Measurements from ENCODE around the gene HDAC4. TPM values are rescaled to one million over a fixed set of nuclear protein-coding genes. Genes with fewer than 3 reads are reported as not detected.

HDAC4 gene
- total RNA-seq, 8 experiments from 2014 or later: 12.2 to 55.7 (median 18.1) TPM

DNA sequence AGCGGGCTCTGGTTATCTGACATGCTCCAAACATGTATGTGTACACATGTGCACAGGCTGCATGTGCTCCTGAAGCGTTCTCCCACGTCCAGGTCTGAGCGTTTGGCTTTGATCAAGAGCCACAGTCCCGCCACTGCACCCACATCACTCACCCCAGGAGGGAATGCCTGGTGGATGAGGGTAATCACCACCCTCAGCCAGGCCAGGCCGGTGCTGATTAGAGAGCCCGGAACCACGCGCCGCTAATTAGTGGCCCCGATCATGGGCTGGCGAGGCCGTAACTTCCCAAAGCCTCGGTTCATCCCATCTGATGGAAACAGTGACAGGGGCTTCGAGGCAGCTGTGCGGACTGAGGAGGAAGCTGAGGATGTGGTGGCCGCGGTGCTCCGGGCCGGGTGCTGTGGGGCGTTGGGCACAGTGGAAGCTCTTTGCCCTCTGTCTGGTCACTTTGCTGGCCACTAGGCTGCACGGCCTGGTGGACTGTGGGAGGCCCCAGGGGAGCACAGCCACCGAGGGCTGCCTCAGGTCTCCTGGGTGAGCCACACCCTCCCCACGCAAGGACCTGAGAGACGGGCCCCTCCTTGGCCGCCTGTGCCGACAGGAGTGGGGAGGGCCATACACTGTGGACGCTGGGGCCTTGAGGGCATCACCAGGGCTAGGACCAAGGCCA lies 333.5 kb downstream of the HDAC4 start:
- Histone ChIP-seq H3K27ac (no peak overlapping the region), H3K4me1 (replicated peaks in 1 of 2) (peaks cover 3 to 7% of the 10 kb centered on the region in 2 donors), H3K4me3 (no peak overlapping the region)
- 50 to 100% (median 99%) methylated on average over 1 to 10 of the region's 28 CpGs; no CpG with 5 or more reads in 7 of the 10 experiments for WGBS, 10 experiments
- ATAC-seq (replicated peaks in 6 of 8): no peak
- in situ Hi-C loops (cut with MboI; ENCODE audit: low pct_unique_long_range_greater_than_20kb in 2 of 9, low sequenced_read_pairs in 9 of 9, unreplicated experiment in 9 of 9): no loop called here

GRCh38 chr2:239066597-239066996 lies 334.2 kb downstream of the HDAC4 start:
- Histone ChIP-seq H3K4me3 (no peak overlapping the region), H3K4me1 (replicated peaks in 1 of 2) (peaks cover 3 to 8% of the 10 kb centered on the region in 2 donors), H3K27ac (no peak overlapping the region)
- 84 to 100% (median 91%) methylated on average over 4 to 9 of the region's 24 CpGs; no CpG with 5 or more reads in 4 of the 10 experiments for WGBS, 10 experiments
- in situ Hi-C loops (cut with MboI; ENCODE audit: low pct_unique_long_range_greater_than_20kb in 2 of 9, low sequenced_read_pairs in 9 of 9, unreplicated experiment in 9 of 9): no loop called here
- no peak for ATAC-seq (replicated peaks in 6 of 8)

DNA sequence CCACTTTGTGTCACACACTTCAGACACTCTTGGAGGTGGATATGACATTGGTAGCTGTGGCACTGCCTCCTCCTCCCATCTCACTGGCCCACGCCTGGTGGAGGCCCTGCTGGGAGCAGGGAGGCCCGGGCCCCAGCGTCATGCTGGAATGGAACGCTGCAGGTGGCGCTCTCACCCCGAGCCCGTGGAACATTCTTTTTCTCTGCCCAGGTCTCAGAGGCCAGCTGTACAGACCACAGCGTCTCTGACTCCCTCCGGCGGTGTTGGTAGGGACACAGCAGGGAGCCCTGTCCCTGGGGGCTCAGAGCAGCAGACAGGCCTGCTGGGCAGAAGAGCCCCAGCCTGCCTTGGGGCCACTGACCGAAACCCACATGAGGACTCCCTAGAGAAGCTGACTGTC lies 334.9 kb downstream of the HDAC4 start:
- Histone ChIP-seq H3K4me1 (replicated peaks in 1 of 2) (peaks cover 3 to 8% of the 10 kb centered on the region in 2 donors), H3K4me3 (no peak overlapping the region), H3K27ac (no peak overlapping the region)
- in situ Hi-C loops (cut with MboI; ENCODE audit: low pct_unique_long_range_greater_than_20kb in 2 of 9, low sequenced_read_pairs in 9 of 9, unreplicated experiment in 9 of 9): no loop called here
- 100% methylated on average over 1 of the region's 11 CpGs; no CpG with 5 or more reads in 9 of the 10 experiments for WGBS, 10 experiments
- no peak for ATAC-seq (replicated peaks in 6 of 8)

DNA sequence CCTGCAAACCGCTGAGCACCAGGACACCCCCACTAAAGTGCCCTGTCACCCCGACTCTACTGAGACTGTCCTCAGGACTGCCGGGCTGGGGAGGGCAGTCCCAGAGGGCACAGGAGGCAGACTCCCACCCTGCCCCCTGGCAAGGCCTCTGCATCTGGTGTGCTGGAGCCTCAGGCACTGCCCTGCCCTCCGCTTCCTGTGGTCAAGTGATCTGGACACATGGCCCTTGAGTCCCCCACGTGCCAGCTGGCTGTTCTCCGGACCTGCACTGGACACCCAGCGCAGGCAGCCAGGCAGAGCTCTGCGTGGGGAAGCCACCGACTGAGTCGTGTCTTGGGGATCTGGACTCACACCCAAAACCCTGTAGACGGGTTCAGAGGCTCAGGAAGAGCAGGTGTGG lies 335.3 kb downstream of the HDAC4 start:
- Histone ChIP-seq H3K4me3 (no peak overlapping the region), H3K4me1 (replicated peaks in 1 of 2) (peaks cover 3 to 8% of the 10 kb centered on the region in 2 donors), H3K27ac (no peak overlapping the region)
- WGBS, 10 experiments: 100% methylated on average over 1 of the region's 11 CpGs; no CpG with 5 or more reads in 9 of the 10 experiments
- ATAC-seq (replicated peaks in 6 of 8): no peak
- in situ Hi-C loops (cut with MboI; ENCODE audit: low pct_unique_long_range_greater_than_20kb in 2 of 9, low sequenced_read_pairs in 9 of 9, unreplicated experiment in 9 of 9): no loop called here

DNA sequence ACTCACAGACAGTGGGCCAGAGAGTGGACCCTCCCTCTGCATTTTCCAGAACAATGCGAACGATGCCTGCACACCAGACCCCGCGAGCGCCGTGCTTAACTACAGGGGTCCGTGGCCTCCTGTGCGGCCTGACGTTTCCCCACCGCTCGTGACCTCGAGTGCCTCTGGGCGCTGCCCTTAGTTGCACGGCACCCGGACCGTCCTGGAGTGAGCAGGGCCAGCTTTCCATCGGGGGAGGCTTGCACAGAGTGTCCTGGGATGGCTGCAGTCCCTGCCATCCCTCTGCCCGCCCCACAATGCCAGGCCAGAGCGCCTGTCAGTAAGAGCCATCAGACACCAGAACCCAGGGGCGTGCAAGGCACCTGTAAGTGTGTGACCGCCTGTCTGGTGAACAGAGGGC lies 335.9 kb downstream of the HDAC4 start:
- peaks cover 3 to 8% of the 10 kb centered on the region in 2 donors for H3K4me1 ChIP-seq (replicated peaks in 1 of 2)
- no peak overlapping the region for H3K27ac ChIP-seq
- in situ Hi-C loops (cut with MboI; ENCODE audit: low pct_unique_long_range_greater_than_20kb in 2 of 9, low sequenced_read_pairs in 9 of 9, unreplicated experiment in 9 of 9): no loop called here
- no peak for ATAC-seq (replicated peaks in 6 of 8)
- no peak overlapping the region for H3K4me3 ChIP-seq
- 77 to 100% (median 85%) methylated on average over 1 to 6 of the region's 21 CpGs; no CpG with 5 or more reads in 6 of the 10 experiments for WGBS, 10 experiments

GRCh38 chr2:239064253-239064652 lies 336.6 kb downstream of the HDAC4 start:
- Histone ChIP-seq H3K4me3 (no peak overlapping the region), H3K4me1 (replicated peaks in 1 of 2) (peaks cover 3 to 8% of the 10 kb centered on the region in 2 donors), H3K27ac (no peak overlapping the region)
- in situ Hi-C loops (cut with MboI; ENCODE audit: low pct_unique_long_range_greater_than_20kb in 2 of 9, low sequenced_read_pairs in 9 of 9, unreplicated experiment in 9 of 9): no loop called here
- WGBS, 10 experiments: 81% methylated on average over 4 of the region's 12 CpGs; no CpG with 5 or more reads in 9 of the 10 experiments
- ATAC-seq (replicated peaks in 6 of 8): no peak

DNA sequence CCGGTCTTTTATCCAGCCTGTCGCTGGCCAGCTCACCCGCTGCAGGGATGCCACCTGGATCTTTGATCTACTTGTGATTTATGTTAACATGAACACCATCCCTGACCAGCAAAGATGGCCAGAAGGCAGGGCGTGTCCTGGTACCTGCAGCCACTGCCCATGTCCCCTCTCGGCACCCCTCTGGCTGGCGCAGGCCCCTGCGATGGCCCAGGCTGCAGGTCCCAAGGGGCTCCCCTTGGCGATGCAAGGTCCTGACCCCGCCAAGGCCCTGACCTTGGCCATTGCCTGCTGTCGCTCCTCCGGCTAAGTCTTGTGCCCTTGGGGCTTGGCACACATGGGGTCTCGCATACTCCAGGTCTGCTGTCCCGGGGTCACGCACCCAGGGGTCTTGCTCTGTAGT lies 338.1 kb downstream of the HDAC4 start:
- in situ Hi-C loops (cut with MboI; ENCODE audit: low pct_unique_long_range_greater_than_20kb in 2 of 9, low sequenced_read_pairs in 9 of 9, unreplicated experiment in 9 of 9): no loop called here
- Histone ChIP-seq H3K4me1 (replicated peaks in 1 of 2) (peaks cover 3 to 8% of the 10 kb centered on the region in 2 donors), H3K4me3 (no peak overlapping the region), H3K27ac (no peak overlapping the region)
- WGBS, 10 experiments: 55 to 100% (median 95%) methylated on average over 1 to 5 of the region's 14 CpGs; no CpG with 5 or more reads in 2 of the 10 experiments
- ATAC-seq (replicated peaks in 6 of 8): peak in 1 of 8 experiments; percentile 11

- in situ Hi-C loops (cut with MboI; ENCODE audit: low pct_unique_long_range_greater_than_20kb in 2 of 9, low sequenced_read_pairs in 9 of 9, unreplicated experiment in 9 of 9): no loop called here
- ATAC-seq (replicated peaks in 6 of 8): peak in 3 of 8 experiments; percentile 59 to 64 (median 59)
- WGBS, 10 experiments: 0 to 100% (median 87%) methylated on average over 1 to 15 of the region's 30 CpGs; no CpG with 5 or more reads in 1 of the 10 experiments
- no peak overlapping the region for H3K27ac ChIP-seq
- no peak overlapping the region for H3K4me3 ChIP-seq
- peaks cover 3 to 8% of the 10 kb centered on the region in 2 donors for H3K4me1 ChIP-seq (replicated peaks in 1 of 2)
These were observed 338.8 kb downstream of the HDAC4 start for GRCh38 chr2:239061824-239062570.

DNA sequence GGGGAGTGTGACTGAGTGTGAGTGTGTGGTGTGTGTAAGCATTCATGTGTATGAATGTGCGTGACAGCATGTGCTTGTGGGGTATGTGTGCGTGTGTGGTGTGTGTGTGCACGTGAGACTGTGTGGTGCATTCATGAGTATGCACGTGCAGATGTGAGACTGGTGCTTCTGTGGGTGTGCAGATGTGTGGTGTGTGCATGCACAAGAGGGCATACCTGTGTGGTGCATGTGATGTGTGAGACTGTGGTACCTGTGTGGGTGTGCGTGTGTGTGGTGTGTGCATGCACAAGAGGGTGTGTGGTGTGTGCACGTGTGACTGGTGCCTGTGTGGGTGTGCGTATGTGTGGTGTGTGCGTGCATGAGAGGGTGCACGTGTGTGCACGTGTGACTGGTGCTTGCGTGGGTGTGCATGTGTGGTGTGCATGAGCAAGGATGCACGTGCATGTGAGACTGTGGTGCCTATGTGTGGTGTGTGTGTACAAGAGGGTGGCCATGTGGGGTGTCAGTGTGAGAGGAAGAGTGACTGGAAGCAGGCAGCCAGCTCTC lies 339.6 kb downstream of the HDAC4 start:
- Histone ChIP-seq H3K27ac (no peak overlapping the region), H3K4me1 (replicated peaks in 1 of 2) (peaks cover 3 to 8% of the 10 kb centered on the region in 2 donors), H3K4me3 (no peak overlapping the region)
- 87 to 100% (median 93%) methylated on average over 1 to 4 of the region's 12 CpGs; no CpG with 5 or more reads in 6 of the 10 experiments for WGBS, 10 experiments
- ATAC-seq (replicated peaks in 6 of 8): no peak
- in situ Hi-C loops (cut with MboI; ENCODE audit: low pct_unique_long_range_greater_than_20kb in 2 of 9, low sequenced_read_pairs in 9 of 9, unreplicated experiment in 9 of 9): no loop called here

- no peak overlapping the region for H3K27ac ChIP-seq
- in situ Hi-C loops (cut with MboI; ENCODE audit: low pct_unique_long_range_greater_than_20kb in 2 of 9, low sequenced_read_pairs in 9 of 9, unreplicated experiment in 9 of 9): no loop called here
- no peak for ATAC-seq (replicated peaks in 6 of 8)
These were observed 340.1 kb downstream of the HDAC4 start for GRCh38 chr2:239060676-239061075.

DNA sequence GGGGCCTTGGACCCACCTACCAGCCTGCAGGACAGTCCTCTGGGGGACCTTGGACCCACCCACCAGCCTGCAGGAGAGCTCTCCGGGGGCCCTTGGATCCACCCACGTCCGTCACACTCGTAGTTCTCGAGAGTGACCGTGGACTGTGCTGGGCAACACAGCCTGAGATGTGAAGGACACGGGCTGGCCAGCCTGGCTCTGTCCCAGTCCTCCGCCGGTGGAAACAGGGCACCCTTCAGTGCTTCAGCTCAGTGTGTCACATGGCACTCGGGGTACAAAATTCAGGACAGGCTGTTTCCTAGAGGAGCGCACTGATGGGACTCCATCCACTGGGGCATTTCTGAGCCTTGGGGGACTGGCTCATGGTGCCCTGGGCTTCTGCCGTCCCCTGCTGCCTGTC lies 341.0 kb downstream of the HDAC4 start:
- WGBS, 10 experiments: 70 to 100% (median 88%) methylated on average over 2 to 3 of the region's 12 CpGs; no CpG with 5 or more reads in 6 of the 10 experiments

More at GRCh38 chr2:239060676-239061075, 340.1 kb downstream of the HDAC4 start:
- H3K4me1 ChIP-seq (replicated peaks in 1 of 2): peaks cover 3 to 8% of the 10 kb centered on the region in 2 donors
- H3K4me3 ChIP-seq: no peak overlapping the region
- 80 to 98% (median 88%) methylated on average over 1 to 9 of the region's 21 CpGs; no CpG with 5 or more reads in 6 of the 10 experiments for WGBS, 10 experiments

DNA sequence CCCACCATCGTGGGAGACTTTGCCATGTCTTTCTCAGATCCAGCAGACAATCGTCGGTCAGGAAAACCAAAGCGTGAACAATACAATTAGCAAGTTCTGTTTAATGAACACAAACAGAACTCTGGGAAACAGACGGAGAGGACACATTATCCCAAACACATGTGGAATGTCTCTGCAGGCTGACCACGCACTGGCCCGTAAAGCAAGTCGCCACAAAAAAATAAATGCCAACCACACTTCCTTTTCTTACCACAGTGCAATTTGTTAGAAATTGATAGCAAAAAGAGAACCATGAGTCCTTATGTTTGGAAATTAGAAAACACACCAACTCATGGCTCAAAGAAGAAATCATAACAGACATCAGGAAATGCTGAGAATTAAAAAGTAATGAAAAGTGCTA lies 342.1 kb downstream of the HDAC4 start:
- 63 to 100% (median 94%) methylated on average over 3 to 8 of the region's 8 CpGs; no CpG with 5 or more reads in 1 of the 10 experiments for WGBS, 10 experiments
- in situ Hi-C loops (cut with MboI; ENCODE audit: low pct_unique_long_range_greater_than_20kb in 2 of 9, low sequenced_read_pairs in 9 of 9, unreplicated experiment in 9 of 9): no loop called here
- Histone ChIP-seq H3K27ac (no peak overlapping the region), H3K4me3 (no peak overlapping the region), H3K4me1 (replicated peaks in 1 of 2) (peaks cover 3 to 8% of the 10 kb centered on the region in 2 donors)
- no peak for ATAC-seq (replicated peaks in 6 of 8)

More for the DNA sequence above, 341.0 kb downstream of the HDAC4 start:
- Histone ChIP-seq H3K4me1 (replicated peaks in 1 of 2) (peaks cover 3 to 8% of the 10 kb centered on the region in 2 donors), H3K4me3 (no peak overlapping the region), H3K27ac (no peak overlapping the region)
- no peak for ATAC-seq (replicated peaks in 6 of 8)
- in situ Hi-C loops (cut with MboI; ENCODE audit: low pct_unique_long_range_greater_than_20kb in 2 of 9, low sequenced_read_pairs in 9 of 9, unreplicated experiment in 9 of 9): no loop called here

- no peak for ATAC-seq (replicated peaks in 6 of 8)
- 90 to 100% (median 100%) methylated on average over 1 to 2 of the region's 2 CpGs for WGBS, 10 experiments
- Histone ChIP-seq H3K4me3 (no peak overlapping the region), H3K4me1 (replicated peaks in 1 of 2) (peaks cover under 1 to 4% of the 10 kb centered on the region in 2 donors), H3K27ac (no peak overlapping the region)
- in situ Hi-C loops (cut with MboI; ENCODE audit: low pct_unique_long_range_greater_than_20kb in 2 of 9, low sequenced_read_pairs in 9 of 9, unreplicated experiment in 9 of 9): no loop called here
These were observed 343.3 kb downstream of the HDAC4 start for GRCh38 chr2:239057533-239057932.

Data from motor neuron (in vitro differentiated cells).